Osteocyte (in vitro differentiated cells): Measurements from ENCODE around the gene SDK2. TPM values are rescaled to one million over a fixed set of nuclear protein-coding genes. Genes with fewer than 3 reads are reported as not detected.

Source experiments
- DNase-seq: peaks from one replicate; pipeline ENCODE4 v3.0.0; 2021; ENCODE audit warnings: mixed read lengths; ENCODE audit not compliant: unreplicated experiment; ENCODE audit errors: extremely low spot score
- H3K27ac Mint-ChIP-seq: one replicate; pipeline ENCODE4 v1.8.0; 2021; ENCODE audit warnings: mild to moderate bottlenecking, mixed read lengths; ENCODE audit not compliant: unreplicated experiment
- H3K27me3 Mint-ChIP-seq: one replicate; pipeline ENCODE4 v1.8.0; 2021; ENCODE audit warnings: mixed read lengths; ENCODE audit not compliant: unreplicated experiment
- H3K36me3 Mint-ChIP-seq: one replicate; pipeline ENCODE4 v1.8.0; 2021; ENCODE audit warnings: mixed read lengths; ENCODE audit not compliant: unreplicated experiment
- H3K4me1 Mint-ChIP-seq: one replicate; pipeline ENCODE4 v1.8.0; 2021; ENCODE audit warnings: mixed read lengths; ENCODE audit not compliant: unreplicated experiment
- H3K4me3 Mint-ChIP-seq: one replicate; pipeline ENCODE4 v1.8.0; 2021; ENCODE audit warnings: mild to moderate bottlenecking, moderate library complexity, mixed read lengths; ENCODE audit not compliant: unreplicated experiment
- H3K9me3 Mint-ChIP-seq: one replicate; pipeline ENCODE4 v1.8.0; 2021; ENCODE audit warnings: mixed read lengths; ENCODE audit not compliant: unreplicated experiment
- CTCF ChIP-seq: fragments of 200-600 bp; sonication (generic); IDR thresholded peaks from 2 replicates; pipeline ENCODE4 v1.5.0; 2021; ENCODE audit warnings: antibody characterized with exemption, mild to moderate bottlenecking, moderate library complexity
- total RNA-seq: library from RNA; stranded (reverse); gene quantifications from 2 replicates; pipeline ENCODE4 v1.2.1, GENCODE V29; 2021

The SDK2 gene
- total RNA-seq, 1 donor from 2014 or later, result 16.5 TPM

GRCh38 chr17:73586921-73587602 is 57.2 kb downstream of the SDK2 start:
- no peak for DNase-seq
- Mint-ChIP-seq H3K27me3 (peaks cover 3% of the 10 kb centered on the region), H3K36me3 (no peaks in the 10 kb centered on the region), H3K4me3 (no peak overlapping the region), H3K27ac (no peak overlapping the region), H3K4me1 (peaks cover 15% of the 10 kb centered on the region), H3K9me3 (no peaks in the 10 kb centered on the region)
- TF ChIP-seq CTCF, result no peak

- TF ChIP-seq CTCF, result no peak
- no peak for DNase-seq
- no peak overlapping the region for H3K4me3 Mint-ChIP-seq
- peaks cover 18% of the 10 kb centered on the region for H3K4me1 Mint-ChIP-seq
- H3K36me3 Mint-ChIP-seq, result no peaks in the 10 kb centered on the region
- peaks cover 2% of the 10 kb centered on the region for H3K27me3 Mint-ChIP-seq
- no peaks in the 10 kb centered on the region for H3K9me3 Mint-ChIP-seq
- H3K27ac Mint-ChIP-seq, result no peak overlapping the region
These were observed 57.9 kb downstream of the SDK2 start for GRCh38 chr17:73586275-73586832.

- H3K4me1 Mint-ChIP-seq, result peaks cover 18% of the 10 kb centered on the region
- H3K4me3 Mint-ChIP-seq, result no peak overlapping the region
- H3K36me3 Mint-ChIP-seq, result no peaks in the 10 kb centered on the region
- no peak overlapping the region for H3K27ac Mint-ChIP-seq
- H3K9me3 Mint-ChIP-seq, result no peaks in the 10 kb centered on the region
- no peaks in the 10 kb centered on the region for H3K27me3 Mint-ChIP-seq
- no peak for DNase-seq
- no peak for TF ChIP-seq CTCF
These were observed 58.7 kb downstream of the SDK2 start for GRCh38 chr17:73585583-73585982.

GRCh38 chr17:73584987-73585386 is 59.3 kb downstream of the SDK2 start:
- no peak for TF ChIP-seq CTCF
- Mint-ChIP-seq H3K36me3 (no peaks in the 10 kb centered on the region), H3K4me1 (peaks cover 20% of the 10 kb centered on the region), H3K4me3 (no peak overlapping the region), H3K27me3 (no peaks in the 10 kb centered on the region), H3K9me3 (no peaks in the 10 kb centered on the region), H3K27ac (no peak overlapping the region)
- no peak for DNase-seq

GRCh38 chr17:73584049-73584448 is 60.2 kb downstream of the SDK2 start:
- Mint-ChIP-seq H3K4me1 (peaks cover 19% of the 10 kb centered on the region), H3K9me3 (no peaks in the 10 kb centered on the region), H3K36me3 (peaks cover under 1% of the 10 kb centered on the region), H3K27me3 (no peaks in the 10 kb centered on the region), H3K27ac (no peak overlapping the region), H3K4me3 (no peak overlapping the region)
- no peak for DNase-seq
- TF ChIP-seq CTCF, result no peak
